HepG2 (cell line): ENCODE results near the gene NCAPD2. TPM values are rescaled to one million over a fixed set of nuclear protein-coding genes. Genes with fewer than 3 reads are reported as not detected.

ENCODE experiments used
- ATAC-seq: fragments of 200-7000 bp; cut with Tn5 transposase; 3 replicates; pipeline ENCODE4 v1.9.1; 2020; ENCODE audit warnings: mild to moderate bottlenecking, moderate library complexity
- BruUV-seq: library from RNA; stranded (reverse); fragments of 400-500 nt; replicated peaks from 2 replicates; lab custom pipeline; 2021; lab: Mats Ljungman, UMichigan
- CTCF ChIA-PET: fragments of 300-600 bp; formaldehyde crosslinking; extraction: SDS; loops from one replicate; lab custom pipeline; 2021; ENCODE audit warnings: low total read pairs, inconsistent platforms, low intra/inter-chr PET ratio; lab: Yijun Ruan, JAX
- POLR2A ChIA-PET: fragments of 350-600 bp; sonication (Branson Sonifier 250); formaldehyde crosslinking; loops from one replicate; lab custom pipeline; 2020; ENCODE audit warnings: antibody characterized with exemption, inconsistent platforms; lab: Yijun Ruan, JAX
- DNase-seq: peaks from one replicate; pipeline ENCODE4 v3.0.0-alpha.2; 2015; ENCODE audit warnings: low spot score
- FAIRE-seq: peaks from 3 replicates; lab custom pipeline; 2011; peaks lifted over from hg19 to GRCh38; lab: Jason Lieb, UNC
- H2AFZ ChIP-seq: one replicate; pipeline ENCODE4 v1.6.1; 2011; ENCODE audit warnings: low read length, inconsistent platforms
- H3K27ac ChIP-seq: fragments of 300-600 bp; 3 replicates; pipeline ENCODE4 v1.8.0; 2011; ENCODE audit warnings: mixed run types, mild to moderate bottlenecking, mixed read lengths, low read length, inconsistent platforms; ENCODE audit not compliant: insufficient read depth; ENCODE audit errors: extremely low read length
- H3K27me3 ChIP-seq, 2 experiments: fragments of 200-600 bp in 1 of 2; 2 replicates in 1 of 2; 3 replicates in 1 of 2; pipeline versions ENCODE4 v1.6.0 to v1.8.0; 2011; ENCODE audit warnings: low read length in 2 of 2, mild to moderate bottlenecking in 2 of 2, moderate library complexity in 2 of 2, inconsistent platforms in 1 of 2; ENCODE audit not compliant: insufficient read depth in 2 of 2, control insufficient read depth in 1 of 2
- H3K36me3 ChIP-seq, 2 experiments: fragments of 200-600 bp in 1 of 2; replicated peaks in 1 of 2; 2 replicates in 1 of 2; 3 replicates in 1 of 2; pipeline versions ENCODE4 v1.5.1 to v1.8.0; 2011; ENCODE audit warnings: low read length in 2 of 2, inconsistent platforms in 1 of 2; ENCODE audit not compliant: insufficient read depth in 2 of 2, control insufficient read depth in 1 of 2
- H3K4me1 ChIP-seq: 2 replicates; pipeline ENCODE4 v1.5.1; 2012; ENCODE audit warnings: low read length, inconsistent platforms; ENCODE audit not compliant: insufficient read depth
- H3K4me2 ChIP-seq: 2 replicates; pipeline ENCODE4 v1.6.0; 2011; ENCODE audit warnings: low read depth, low read length, inconsistent platforms
- H3K4me3 ChIP-seq, 3 experiments: fragments of 200-600 bp in 1 of 3; sonication (generic), shearing (Covaris generic) in 1 of 3; replicated peaks in 1 of 3; 2 replicates each; pipeline ENCODE4 v1.5.1; 2011 to 2016; ENCODE audit warnings: low read length in 3 of 3, inconsistent platforms in 2 of 3, low read depth in 2 of 3, mild to moderate bottlenecking in 2 of 3, control low read depth in 1 of 3, mixed read lengths in 1 of 3; ENCODE audit not compliant: insufficient read depth in 1 of 3
- H3K79me2 ChIP-seq: one replicate; pipeline ENCODE4 v1.6.1; 2011; ENCODE audit warnings: low read length, inconsistent platforms; ENCODE audit not compliant: insufficient read depth
- H3K9ac ChIP-seq: 2 replicates; pipeline ENCODE4 v1.6.0; 2011; ENCODE audit warnings: mild to moderate bottlenecking, low read depth, low read length, inconsistent platforms; ENCODE audit not compliant: insufficient read depth
- H3K9me3 ChIP-seq: 2 replicates; pipeline ENCODE4 v1.5.1; 2012; ENCODE audit warnings: mild to moderate bottlenecking, low read length
- H4K20me1 ChIP-seq: 2 replicates; pipeline ENCODE4 v1.6.0; 2011; ENCODE audit warnings: inconsistent platforms, mild to moderate bottlenecking, low read length, moderate library complexity; ENCODE audit not compliant: insufficient read depth
- GATA4 ChIP-seq: sonication (generic); IDR thresholded peaks from 2 replicates; pipeline ENCODE4 v1.6.1; 2016; ENCODE audit warnings: antibody characterized with exemption, low read depth, borderline replicate concordance
- RORA ChIP-seq: sonication (generic); formaldehyde crosslinking; IDR thresholded peaks from 2 replicates; pipeline ENCODE4 v1.5.0; 2020; ENCODE audit warnings: mild to moderate bottlenecking, missing genetic modification reagents, moderate library complexity
- TAF1 ChIP-seq: sonication (generic); formaldehyde crosslinking; IDR thresholded peaks from 2 replicates; pipeline ENCODE4 v1.4.0; 2020; ENCODE audit warnings: missing genetic modification reagents
- TGIF2 ChIP-seq: IDR thresholded peaks from 2 replicates; pipeline ENCODE4 v1.6.1; 2016; ENCODE audit warnings: control low read depth, missing compliant biosample characterization
- UBTF ChIP-seq: sonication (generic); formaldehyde crosslinking; IDR thresholded peaks from 2 replicates; pipeline ENCODE4 v1.4.0; 2020; ENCODE audit warnings: mild to moderate bottlenecking, missing genetic modification reagents
- ZBTB21 ChIP-seq: sonication (generic); formaldehyde crosslinking; IDR thresholded peaks from 2 replicates; pipeline ENCODE4 v1.4.0; 2020; ENCODE audit warnings: missing genetic modification reagents
- ZGPAT ChIP-seq: IDR thresholded peaks from 2 replicates; pipeline ENCODE4 v1.6.1; 2016; ENCODE audit warnings: mild to moderate bottlenecking
- ZNF251 ChIP-seq: sonication (generic); formaldehyde crosslinking; IDR thresholded peaks from 2 replicates; pipeline ENCODE4 v1.9.0; 2021; ENCODE audit warnings: mild to moderate bottlenecking, missing genetic modification reagents
- ZNF580 ChIP-seq: IDR thresholded peaks from 2 replicates; pipeline ENCODE4 v1.6.1; 2016; ENCODE audit warnings: low read depth, borderline replicate concordance
- WGBS: methylation state at CpG from one replicate; pipeline ENCODE4 v1.1.6; 2017; ENCODE audit warnings: low lambda C conversion rate; 5-methylcytosine and 5-hydroxymethylcytosine counted together
- in situ Hi-C: cut with HindIII; loops from 2 replicates; pipeline ENCODE4 v1.10.0; 2017; ENCODE audit warnings: low pct_unique_long_range_greater_than_20kb; ENCODE audit not compliant: extremely low pct_ligation_motif_present
- intact Hi-C: fragments of 100-400 bp; cut with micrococcal nuclease; formaldehyde crosslinking; loops from one replicate; pipeline ENCODE4 v1.10.0; 2022; ENCODE audit not compliant: unreplicated experiment
- polyA plus RNA-seq, 8 experiments: library from polyadenylated mRNA; depleted of rRNA in 3 of 8; stranded (reverse) in 7 of 8; unstranded in 1 of 8; fragments of >200 nt; fragmentation: Illumina TruSeq in 4 of 8; extraction: Trizol in 4 of 8; gene quantifications; 2 replicates each; pipeline versions ENCODE4 v1.2.1 to v1.2.3, GENCODE V29; 2011 to 2016; ENCODE audit warnings: low read depth in 4 of 8, missing spikeins in 1 of 8, mixed read lengths in 1 of 8; ENCODE audit not compliant: insufficient read depth in 1 of 8
- total RNA-seq, 5 experiments: library from RNA; depleted of rRNA; stranded (reverse); fragments of >200 nt; fragmentation: Illumina TruSeq; extraction: Trizol; gene quantifications; 2 replicates each; pipeline ENCODE4 v1.2.3, GENCODE V29; 2016; ENCODE audit warnings: low read depth in 1 of 5

The NCAPD2 gene
- total and polyA plus RNA-seq, 2 of the 13 experiments (the other 11 are each of a cell fraction or from before 2014, with no cell fraction given) = 51.1 to 65.6 TPM

- ChIA-PET POLR2A (no interaction called here), CTCF (no interaction called here)
- Histone ChIP-seq H3K36me3 (peaks cover 29 to 71% of the 10 kb centered on the region in 2 experiments), H2AFZ (no peak overlapping the region), H3K9me3 (no peaks in the 10 kb centered on the region), H3K27me3 (no peaks in the 10 kb centered on the region), H3K4me3 (no peak overlapping the region), H3K27ac (no peak overlapping the region), H3K4me1 (peaks cover 12% of the 10 kb centered on the region), H4K20me1 (no peaks in the 10 kb centered on the region; the same call in 1 of the 2 replicates), H3K9ac (no peak overlapping the region), H3K4me2 (no peak overlapping the region), H3K79me2 (no peaks in the 10 kb centered on the region)
- BruUV-seq = no TSS peak
- no peak for FAIRE-seq
- in situ Hi-C loops (no loop called here), intact Hi-C loops (no loop called here)
- DNase-seq = no peak
- ATAC-seq = no peak
- TF ChIP-seq TAF1 (CRISPR knock-in tag) (no peak), ZGPAT (no peak), GATA4 (no peak), ZNF580 (CRISPR knock-in tag) (no peak), ZNF251 (no peak)
- WGBS = 98% methylated on average over 4 of the region's 4 CpGs
Observed at GRCh38 chr12:6574576-6575295, 80.8 kb downstream of the NCAPD2 start.

GRCh38 chr12:6575648-6576047 is 81.7 kb downstream of the NCAPD2 start:
- DNase-seq (no peak), ATAC-seq (no peak), FAIRE-seq (no peak)
- H3K27ac ChIP-seq = no peak overlapping the region
- WGBS = 95% methylated on average over 8 of the region's 8 CpGs
- no peak overlapping the region for H3K4me3 ChIP-seq
- H3K9ac ChIP-seq = no peak overlapping the region
- ChIA-PET POLR2A (no interaction called here), CTCF (no interaction called here)
- H3K36me3 ChIP-seq = peaks cover 29 to 73% of the 10 kb centered on the region in 2 experiments
- H3K4me2 ChIP-seq = no peak overlapping the region
- no peak overlapping the region for H2AFZ ChIP-seq
- intact Hi-C loops (no loop called here), in situ Hi-C loops (no loop called here)
- no peaks in the 10 kb centered on the region for H3K9me3 ChIP-seq
- H3K27me3 ChIP-seq = no peaks in the 10 kb centered on the region
- H3K79me2 ChIP-seq = no peaks in the 10 kb centered on the region
- no peaks in the 10 kb centered on the region; the same call in 1 of the 2 replicates for H4K20me1 ChIP-seq
- peaks cover 3% of the 10 kb centered on the region; the same call in 1 of the 2 replicates for H3K4me1 ChIP-seq
- no TSS peak for BruUV-seq
- TF ChIP-seq UBTF (CRISPR knock-in tag) (no peak), RORA (no peak), ZBTB21 (CRISPR knock-in tag) (no peak), TGIF2 (CRISPR knock-in tag) (no peak)
